Endothelial cell of hepatic sinusoid (primary cell): Measurements from ENCODE around the gene PSG5.
"Not testable (repeated sequence)": the region's sequence is repeated elsewhere in the genome, so short reads cannot be mapped to it uniquely, and the experiment has no call there.

Experiments
- in situ Hi-C: cut with HindIII; loops from 2 replicates; pipeline ENCODE4 v1.10.0; 2017; ENCODE audit warnings: low sequenced_read_pairs

Gene PSG5

GRCh38 chr19:43186311-43186935 lies at the start of gene PSG5:
Gene PSG5, minus strand, starts transcription at chr19:43186536. Its CDS starts 131 bp downstream, at chr19:43186405.
- in situ Hi-C loops: not testable (repeated sequence)

- in situ Hi-C loops: not testable (repeated sequence)
Observed at GRCh38 chr19:43235686-43236085, 49.4 kb upstream of the PSG5 start.

GRCh38 chr19:43229315-43229714 lies 43.0 kb upstream of the PSG5 start:
- in situ Hi-C loops: no loop called here

GRCh38 chr19:43228730-43229129 lies 42.4 kb upstream of the PSG5 start:
- in situ Hi-C loops: not testable (repeated sequence)

GRCh38 chr19:43226986-43227385 lies 40.6 kb upstream of the PSG5 start:
- in situ Hi-C loops: not testable (repeated sequence)

- in situ Hi-C loops: no loop called here
Observed at GRCh38 chr19:43224855-43225253, 38.5 kb upstream of the PSG5 start.

- in situ Hi-C loops: not testable (repeated sequence)
Observed at GRCh38 chr19:43224201-43224854, 38.0 kb upstream of the PSG5 start.

GRCh38 chr19:43221891-43222290 lies 35.6 kb upstream of the PSG5 start:
- in situ Hi-C loops: not testable (repeated sequence)

- in situ Hi-C loops: not testable (repeated sequence)
Observed at GRCh38 chr19:43219136-43219535, 32.8 kb upstream of the PSG5 start.

- in situ Hi-C loops: not testable (repeated sequence)
Observed at GRCh38 chr19:43215881-43216280, 29.5 kb upstream of the PSG5 start.

- in situ Hi-C loops: no loop called here
Observed at GRCh38 chr19:43207991-43208390, 21.7 kb upstream of the PSG5 start.

GRCh38 chr19:43207174-43207573 lies 20.8 kb upstream of the PSG5 start:
- in situ Hi-C loops: not testable (repeated sequence)

GRCh38 chr19:43205471-43206105 lies 19.3 kb upstream of the PSG5 start, which contains the start of gene PSG4:
Gene PSG4, minus strand, starts transcription at chr19:43205638. Its CDS starts 102 bp downstream, at chr19:43205536.
- in situ Hi-C loops: not testable (repeated sequence)

- in situ Hi-C loops: not testable (repeated sequence)
Observed at GRCh38 chr19:43203611-43204010, 17.3 kb upstream of the PSG5 start.

GRCh38 chr19:43201891-43202290 lies 15.6 kb upstream of the PSG5 start:
- in situ Hi-C loops: not testable (repeated sequence)

- in situ Hi-C loops: not testable (repeated sequence)
Observed at GRCh38 chr19:43201337-43201801, 15.0 kb upstream of the PSG5 start.

- in situ Hi-C loops: not testable (repeated sequence)
Observed at GRCh38 chr19:43198686-43199419, 12.5 kb upstream of the PSG5 start.

GRCh38 chr19:43197666-43198397 lies 11.5 kb upstream of the PSG5 start:
- in situ Hi-C loops: not testable (repeated sequence)

GRCh38 chr19:43194397-43194796 lies 8.1 kb upstream of the PSG5 start:
- in situ Hi-C loops: not testable (repeated sequence)

- in situ Hi-C loops: not testable (repeated sequence)
Observed at GRCh38 chr19:43192381-43193155, 6.2 kb upstream of the PSG5 start.
